CD4-positive, CD25-positive, alpha-beta regulatory T cell (primary cell): ENCODE measurements around the gene AREL1. TPM values are rescaled to one million over a fixed set of nuclear protein-coding genes. Genes with fewer than 3 reads are reported as not detected.

ENCODE experiments used
- ATAC-seq, 2 donors: fragments of 150-1000 bp; cut with Tn5 transposase; one replicate each; pipeline ENCODE4 v1.10.0; 2021; ENCODE audit warnings: low read depth in 2 of 2, moderate number of reproducible peaks in 2 of 2, moderate library complexity in 1 of 2
- DNase-seq, 3 donors: peaks; one replicate each; pipeline versions ENCODE4 v3.0.0 to v3.0.0-alpha.2; 2012 to 2022; ENCODE audit warnings: mixed read lengths in 1 of 3
- H3K27ac ChIP-seq: one replicate; pipeline ENCODE4 v1.7.0; 2013; ENCODE audit warnings: mild to moderate bottlenecking, low read length; ENCODE audit not compliant: insufficient read depth, poor library complexity, severe bottlenecking
- H3K27me3 ChIP-seq: one replicate; pipeline ENCODE4 v1.7.0; 2013; ENCODE audit warnings: low read length; ENCODE audit not compliant: control insufficient read depth, insufficient read depth
- H3K36me3 ChIP-seq: one replicate; pipeline ENCODE4 v1.7.0; 2013; ENCODE audit warnings: mild to moderate bottlenecking, low read length, moderate library complexity; ENCODE audit not compliant: control insufficient read depth, insufficient read depth
- H3K4me1 ChIP-seq: 2 replicates; pipeline ENCODE4 v1.7.0; 2013; ENCODE audit warnings: mild to moderate bottlenecking, low read length; ENCODE audit not compliant: insufficient read depth, control insufficient read depth, poor library complexity, severe bottlenecking
- H3K4me3 ChIP-seq: one replicate; pipeline ENCODE4 v1.7.0; 2013; ENCODE audit warnings: low read depth, mild to moderate bottlenecking, low read length, moderate library complexity
- H3K9me3 ChIP-seq, 2 experiments: 1 replicate in 1 of 2; 2 replicates in 1 of 2; pipeline ENCODE4 v1.7.0; 2013; ENCODE audit warnings: low read length in 2 of 2, mild to moderate bottlenecking in 1 of 2, moderate library complexity in 1 of 2; ENCODE audit not compliant: control insufficient read depth in 2 of 2
- H3K27ac Mint-ChIP-seq, 3 donors: one replicate each; pipeline ENCODE4 v1.8.0; 2020 to 2022; ENCODE audit warnings: mild to moderate bottlenecking in 3 of 3, mixed read lengths in 3 of 3, moderate library complexity in 2 of 3
- H3K27me3 Mint-ChIP-seq: one replicate; pipeline ENCODE4 v1.8.0; 2022; ENCODE audit warnings: mild to moderate bottlenecking, mixed read lengths
- H3K36me3 Mint-ChIP-seq: one replicate; pipeline ENCODE4 v1.8.0; 2020; ENCODE audit warnings: mixed read lengths
- H3K4me1 Mint-ChIP-seq, 4 donors: one replicate each; pipeline ENCODE4 v1.8.0; 2020 to 2022; ENCODE audit warnings: mixed read lengths in 4 of 4, mild to moderate bottlenecking in 1 of 4
- H3K4me3 Mint-ChIP-seq, 4 donors: one replicate each; pipeline ENCODE4 v1.8.0; 2020 to 2022; ENCODE audit warnings: mild to moderate bottlenecking in 4 of 4, mixed read lengths in 4 of 4, moderate library complexity in 3 of 4
- H3K9me3 Mint-ChIP-seq, 7 donors: one replicate each; pipeline ENCODE4 v1.8.0; 2020 to 2022; ENCODE audit warnings: mixed read lengths in 7 of 7, mild to moderate bottlenecking in 3 of 7, moderate library complexity in 2 of 7
- polyA plus RNA-seq, 4 donors: library from polyadenylated mRNA; unstranded; fragments of 300-500 nt; fragmentation: Illumina TruSeq; gene quantifications; one replicate each; pipeline ENCODE4 v1.2.3, GENCODE V29; 2021
- total RNA-seq: library from RNA; stranded (reverse); gene quantifications from one replicate; pipeline ENCODE4 v1.2.3, GENCODE V29; 2022

Gene AREL1
- total and polyA plus RNA-seq, 5 donors from 2014 or later = 18.3 to 47.0 (median 22.2) TPM

DNA sequence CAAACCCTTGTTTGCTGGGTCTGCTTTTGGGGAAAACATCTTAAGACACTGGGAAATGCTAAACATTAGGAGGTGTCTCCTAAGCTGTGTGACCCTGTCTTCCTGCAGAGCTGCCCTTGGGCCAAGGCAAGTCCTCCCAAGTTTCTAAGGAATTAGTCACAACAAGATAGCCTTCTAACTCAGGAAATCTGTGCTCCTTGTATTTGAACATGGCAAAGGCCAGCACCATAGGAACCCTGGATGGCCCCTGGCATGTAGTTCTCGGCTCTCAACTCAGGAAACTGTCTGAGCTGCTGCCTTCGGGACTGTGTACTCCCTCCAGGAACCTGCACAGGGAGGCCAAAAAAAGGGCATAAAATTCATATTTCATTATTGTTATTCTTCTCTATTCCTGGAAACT, 63.2 kb downstream of the AREL1 start:
- H3K4me3 ChIP-seq = no peak overlapping the region
- peak overlapping the region in 2 of 3 donors; percentile 49 to 55 for H3K27ac Mint-ChIP-seq
- peaks cover 2 to 11% (median 7%) of the 10 kb centered on the region in 4 donors for H3K4me1 Mint-ChIP-seq
- DNase-seq = no peak
- H3K27ac ChIP-seq = no peak overlapping the region
- H3K27me3 ChIP-seq = no peaks in the 10 kb centered on the region
- no peaks in the 10 kb centered on the region for H3K9me3 ChIP-seq
- no peak for ATAC-seq
- H3K27me3 Mint-ChIP-seq = peaks cover 5% of the 10 kb centered on the region
- H3K9me3 Mint-ChIP-seq = no peaks in the 10 kb centered on the region
- H3K4me3 Mint-ChIP-seq = no peak overlapping the region
- H3K4me1 ChIP-seq = no peaks in the 10 kb centered on the region
- H3K36me3 Mint-ChIP-seq = no peaks in the 10 kb centered on the region
- H3K36me3 ChIP-seq = peaks cover 3% of the 10 kb centered on the region

DNA sequence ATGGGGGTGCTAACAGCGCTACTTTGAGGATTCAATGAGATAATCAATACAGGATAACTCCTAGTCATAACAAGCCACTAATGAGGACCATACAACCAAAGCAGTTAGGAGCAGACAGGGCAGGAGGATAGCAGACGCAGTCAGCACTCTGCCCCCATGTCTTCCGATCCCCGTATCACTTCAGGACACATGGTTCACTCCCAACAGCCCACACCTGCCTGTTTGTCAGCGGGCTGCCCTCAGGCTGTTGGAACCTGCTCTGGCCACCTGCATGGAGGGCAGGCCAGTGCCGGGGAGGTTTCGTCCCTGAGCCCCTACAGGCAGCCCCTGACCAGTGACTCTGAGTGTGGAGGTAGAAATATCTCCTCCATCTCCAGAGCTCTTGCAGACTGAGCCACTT, 63.7 kb downstream of the AREL1 start:
- no peaks in the 10 kb centered on the region for H3K4me1 ChIP-seq
- Mint-ChIP-seq H3K27ac (peak overlapping the region in 1 of 3 donors; percentile 49), H3K9me3 (no peaks in the 10 kb centered on the region), H3K4me3 (no peak overlapping the region), H3K36me3 (no peaks in the 10 kb centered on the region), H3K27me3 (peaks cover 5% of the 10 kb centered on the region), H3K4me1 (peaks cover 2 to 11% (median 7%) of the 10 kb centered on the region in 4 donors)
- no peak for DNase-seq
- H3K27me3 ChIP-seq = peaks cover 2% of the 10 kb centered on the region
- H3K27ac ChIP-seq = no peak overlapping the region
- no peak overlapping the region for H3K4me3 ChIP-seq
- ATAC-seq = no peak
- H3K9me3 ChIP-seq = no peaks in the 10 kb centered on the region
- H3K36me3 ChIP-seq = peaks cover 3% of the 10 kb centered on the region

DNA sequence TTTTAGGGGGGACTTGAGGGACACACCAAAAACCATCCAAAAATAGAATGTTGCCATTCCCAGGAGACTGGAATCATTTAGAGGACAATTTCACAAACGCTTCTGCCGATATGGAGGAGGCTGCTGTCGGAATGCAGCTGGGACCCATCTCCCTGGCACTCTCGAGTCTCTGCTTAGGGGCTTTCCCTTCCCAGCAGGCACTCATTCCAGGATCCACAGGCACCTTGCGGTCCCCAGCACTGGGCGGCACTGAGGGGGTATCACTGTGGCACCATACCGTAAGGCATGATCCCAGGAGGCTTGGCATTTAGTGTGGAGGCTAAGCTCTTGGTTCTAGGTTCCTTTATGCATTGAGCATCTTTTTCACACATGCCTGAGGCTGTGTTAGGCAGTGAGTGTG, 64.3 kb downstream of the AREL1 start:
- DNase-seq (no peak), ATAC-seq (no peak)
- Mint-ChIP-seq H3K4me1 (peaks cover 2 to 9% (median 7%) of the 10 kb centered on the region in 4 donors), H3K27ac (peak overlapping the region in 2 of 3 donors; percentile 49 to 67), H3K36me3 (no peaks in the 10 kb centered on the region), H3K9me3 (no peaks in the 10 kb centered on the region), H3K27me3 (peaks cover 5% of the 10 kb centered on the region), H3K4me3 (no peak overlapping the region)
- Histone ChIP-seq H3K27ac (no peak overlapping the region), H3K9me3 (no peaks in the 10 kb centered on the region), H3K36me3 (peaks cover 3% of the 10 kb centered on the region), H3K4me3 (no peak overlapping the region), H3K27me3 (peaks cover 2% of the 10 kb centered on the region), H3K4me1 (no peaks in the 10 kb centered on the region)

GRCh38 chr14:74647678-74648461, 65.0 kb downstream of the AREL1 start:
- Histone ChIP-seq H3K4me1 (no peaks in the 10 kb centered on the region), H3K4me3 (no peak overlapping the region), H3K9me3 (no peaks in the 10 kb centered on the region), H3K27ac (no peak overlapping the region), H3K27me3 (peaks cover 2% of the 10 kb centered on the region), H3K36me3 (peaks cover 2% of the 10 kb centered on the region)
- H3K36me3 Mint-ChIP-seq = no peaks in the 10 kb centered on the region
- DNase-seq (no peak), ATAC-seq (no peak)
- H3K4me1 Mint-ChIP-seq = peaks cover 2 to 9% (median 7%) of the 10 kb centered on the region in 4 donors
- H3K4me3 Mint-ChIP-seq = no peak overlapping the region
- H3K9me3 Mint-ChIP-seq = no peaks in the 10 kb centered on the region
- peak overlapping the region in 1 of 3 donors; percentile 63 for H3K27ac Mint-ChIP-seq
- H3K27me3 Mint-ChIP-seq = peaks cover 5% of the 10 kb centered on the region

DNA sequence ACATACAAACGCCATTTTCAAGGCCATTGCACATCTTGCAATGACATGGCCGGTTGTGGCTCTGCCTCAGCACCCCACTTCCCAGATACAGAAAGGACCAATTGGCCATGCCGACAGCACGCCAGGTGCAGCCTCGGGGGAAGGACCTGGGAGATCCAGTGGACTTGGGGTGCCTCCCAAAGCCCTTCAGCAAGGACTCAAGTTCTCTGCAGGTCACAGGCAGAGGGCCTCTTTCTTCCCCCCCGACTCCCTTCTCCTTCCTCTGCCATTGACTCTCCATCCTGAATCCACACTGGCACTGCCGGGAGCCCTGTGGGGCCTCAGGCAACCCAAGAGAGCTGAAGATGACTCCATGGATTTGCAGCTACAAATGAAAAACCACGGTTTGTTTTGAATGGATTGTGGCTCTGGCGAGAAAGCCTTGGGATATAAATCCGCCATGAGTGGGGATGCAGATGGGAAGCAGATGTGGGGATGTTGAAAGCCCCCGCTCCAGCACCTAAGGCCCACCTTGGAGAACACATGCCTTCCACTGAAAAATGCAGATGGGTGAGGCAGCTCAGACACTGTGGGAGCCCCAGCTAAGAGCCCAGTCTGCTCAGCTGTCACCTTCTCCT, 65.7 kb downstream of the AREL1 start:
- H3K27me3 ChIP-seq = peaks cover 2% of the 10 kb centered on the region
- no peaks in the 10 kb centered on the region for H3K9me3 ChIP-seq
- no peaks in the 10 kb centered on the region for H3K36me3 ChIP-seq
- DNase-seq (no peak), ATAC-seq (no peak)
- H3K4me1 ChIP-seq = no peaks in the 10 kb centered on the region
- Mint-ChIP-seq H3K4me1 (peaks cover 2 to 9% (median 7%) of the 10 kb centered on the region in 4 donors), H3K4me3 (no peak overlapping the region), H3K36me3 (no peaks in the 10 kb centered on the region), H3K9me3 (no peaks in the 10 kb centered on the region), H3K27me3 (peaks cover 5% of the 10 kb centered on the region), H3K27ac (peak overlapping the region in 1 of 3 donors; percentile 15)
- no peak overlapping the region for H3K27ac ChIP-seq
- no peak overlapping the region for H3K4me3 ChIP-seq

GRCh38 chr14:74645756-74646470, 67.0 kb downstream of the AREL1 start:
- no peak for ATAC-seq
- no peak overlapping the region for H3K4me3 Mint-ChIP-seq

GRCh38 chr14:74645244-74645643, 67.6 kb downstream of the AREL1 start:
- Histone ChIP-seq H3K27me3 (peaks cover 2% of the 10 kb centered on the region), H3K36me3 (no peaks in the 10 kb centered on the region), H3K9me3 (no peaks in the 10 kb centered on the region), H3K4me3 (no peak overlapping the region), H3K4me1 (no peaks in the 10 kb centered on the region), H3K27ac (no peak overlapping the region)
- Mint-ChIP-seq H3K27ac (no peak overlapping the region), H3K36me3 (peaks cover 1% of the 10 kb centered on the region), H3K4me3 (no peak overlapping the region), H3K9me3 (no peaks in the 10 kb centered on the region), H3K27me3 (peaks cover 5% of the 10 kb centered on the region), H3K4me1 (no peaks in the 10 kb centered on the region)
- no peak for ATAC-seq
- DNase-seq = no peak

More at GRCh38 chr14:74645756-74646470, 67.0 kb downstream of the AREL1 start:
- H3K27me3 Mint-ChIP-seq = peaks cover 5% of the 10 kb centered on the region
- no peaks in the 10 kb centered on the region for H3K9me3 Mint-ChIP-seq
- DNase-seq = no peak
- peaks cover 0 to 5% (median 2%) of the 10 kb centered on the region in 4 donors for H3K4me1 Mint-ChIP-seq
- H3K36me3 ChIP-seq = no peaks in the 10 kb centered on the region
- H3K36me3 Mint-ChIP-seq = no peaks in the 10 kb centered on the region
- no peaks in the 10 kb centered on the region for H3K4me1 ChIP-seq
- H3K4me3 ChIP-seq = no peak overlapping the region
- H3K27ac ChIP-seq = no peak overlapping the region
- H3K27ac Mint-ChIP-seq = peak overlapping the region in 2 of 3 donors; percentile 20 to 61
- peaks cover 2% of the 10 kb centered on the region for H3K27me3 ChIP-seq
- no peaks in the 10 kb centered on the region for H3K9me3 ChIP-seq
